Esophagus muscularis mucosa (tissue), 4 donors: ENCODE data around the gene MRPS25. TPM values are rescaled to one million over a fixed set of nuclear protein-coding genes. Genes with fewer than 3 reads are reported as not detected.

Source experiments
- DNase-seq: peaks from one replicate; pipeline ENCODE4 v3.0.0-alpha.2; 2017; ENCODE audit errors: extremely low spot score
- H3K27ac ChIP-seq, 4 donors: fragments of 200-600 bp; sonication (generic); replicated peaks in 1 of 4; 1 replicate in 3 of 4; 2 replicates in 1 of 4; pipeline ENCODE4 v1.5.1; 2016 to 2019; ENCODE audit warnings: mild to moderate bottlenecking in 1 of 4
- H3K27me3 ChIP-seq, 4 donors: fragments of 200-600 bp; sonication (generic); one replicate each; pipeline versions ENCODE4 v1.5.1 to v1.6.0; 2016 to 2019
- H3K36me3 ChIP-seq, 4 donors: fragments of 200-600 bp; sonication (generic); one replicate each; pipeline ENCODE4 v1.5.1; 2016 to 2019
- H3K4me1 ChIP-seq, 4 donors: fragments of 200-600 bp; sonication (generic); one replicate each; pipeline ENCODE4 v1.5.1; 2016 to 2019
- H3K4me3 ChIP-seq, 4 donors: fragments of 200-600 bp; sonication (generic); 1 replicate in 2 of 4; 2 replicates in 2 of 4; pipeline ENCODE4 v1.5.1; 2016 to 2019; ENCODE audit warnings: mild to moderate bottlenecking in 4 of 4, moderate library complexity in 1 of 4
- H3K9me3 ChIP-seq, 4 donors: fragments of 200-600 bp; sonication (generic); 1 replicate in 3 of 4; 2 replicates in 1 of 4; pipeline ENCODE4 v1.5.1; 2016 to 2019
- CTCF ChIP-seq, 3 experiments: fragments of 200-600 bp in 2 of 3; fragments of 450-650 bp in 1 of 3; sonication (generic) in 2 of 3; IDR thresholded peaks; one replicate each; pipeline ENCODE4 v1.5.1; 2017 to 2019; ENCODE audit warnings: antibody characterized with exemption in 3 of 3, mild to moderate bottlenecking in 2 of 3, moderate library complexity in 1 of 3
- EP300 ChIP-seq: sonication (generic); formaldehyde crosslinking; IDR thresholded peaks from one replicate; pipeline ENCODE4 v1.6.1; 2017; ENCODE audit warnings: antibody characterized with exemption
- POLR2A ChIP-seq: fragments of 450-650 bp; IDR thresholded peaks from one replicate; pipeline ENCODE4 v1.6.1; 2017; ENCODE audit warnings: antibody characterized with exemption, moderate library complexity, mild to moderate bottlenecking, low read depth
- POLR2AphosphoS5 ChIP-seq, 2 donors: sonication (generic); formaldehyde crosslinking; IDR thresholded peaks; one replicate each; pipeline ENCODE4 v1.6.1; 2017; ENCODE audit warnings: antibody characterized with exemption in 2 of 2
- WGBS: methylation state at CpG from one replicate; pipeline ENCODE4 v1.1.5; 2018; 5-methylcytosine and 5-hydroxymethylcytosine counted together
- intact Hi-C: fragments of 100-400 bp; cut with DNase I; formaldehyde crosslinking; loops from one replicate; pipeline ENCODE4 v1.15.1; 2023
- total RNA-seq, 4 donors: library from RNA; depleted of rRNA; stranded (reverse); fragments of >200 nt; gene quantifications; one replicate each; pipeline versions ENCODE4 v1.1.0 to v1.2.1, GENCODE V29; 2016

MRPS25 gene
- total RNA-seq, 4 donors from 2014 or later: 17.6 to 32.3 (median 23.6) TPM

- intact Hi-C loops: loop anchor here (10.0 kb wide), 2 partner anchors 178 to 302 kb away; no protein-coding TSS in a partner anchor
- peak overlapping the region; percentile 74 to 82 (median 76) for H3K27ac ChIP-seq
Measured at GRCh38 chr3:15102836-15103235, 37.7 kb upstream of the MRPS25 start.

GRCh38 chr3:15102256-15102655 lies 37.1 kb upstream of the MRPS25 start:
- TF ChIP-seq CTCF (IDR thresholded peaks at IDR 0.05): no peak
- TF ChIP-seq EP300: peak; percentile 82
- TF ChIP-seq POLR2AphosphoS5 (IDR thresholded peaks at IDR 0.05): peak; percentile 63 to 74
- WGBS: 42% methylated on average over 4 of the region's 4 CpGs

More at GRCh38 chr3:15102836-15103235, 37.7 kb upstream of the MRPS25 start:
- no peaks in the 10 kb centered on the region for H3K9me3 ChIP-seq
- no peak overlapping the region for H3K4me3 ChIP-seq
- H3K27me3 ChIP-seq: no peaks in the 10 kb centered on the region
- 65% methylated on average over 3 of the region's 3 CpGs for WGBS
- H3K36me3 ChIP-seq: no peaks in the 10 kb centered on the region
- DNase-seq: no peak
- TF ChIP-seq POLR2AphosphoS5 (IDR thresholded peaks at IDR 0.05): no peak
- no peak for TF ChIP-seq CTCF (IDR thresholded peaks at IDR 0.05)
- no peak for TF ChIP-seq POLR2A
- no peak for TF ChIP-seq EP300
- peaks cover 24 to 37% (median 34%) of the 10 kb centered on the region in 4 donors for H3K4me1 ChIP-seq

GRCh38 chr3:15099364-15100098 lies 34.4 kb upstream of the MRPS25 start:
- no peak for DNase-seq
- WGBS: 15% methylated on average over 19 of the region's 19 CpGs
- intact Hi-C loops: loop anchor here (10.0 kb wide), 3 partner anchors 175 to 445 kb away; partner anchors contain the start of gene CCDC174
- H3K9me3 ChIP-seq: no peaks in the 10 kb centered on the region
- H3K27ac ChIP-seq: peak overlapping the region; percentile 80 to 89 (median 88)
- H3K27me3 ChIP-seq: no peaks in the 10 kb centered on the region
- peaks cover 33 to 48% (median 43%) of the 10 kb centered on the region in 4 donors for H3K4me1 ChIP-seq
- no peak for TF ChIP-seq EP300
- no peak for TF ChIP-seq POLR2A
- TF ChIP-seq CTCF (IDR thresholded peaks at IDR 0.05): peak in 1 of 3 experiments; percentile 2
- TF ChIP-seq POLR2AphosphoS5 (IDR thresholded peaks at IDR 0.05): no peak
- peaks cover 14 to 18% (median 18%) of the 10 kb centered on the region in 4 donors for H3K36me3 ChIP-seq
- H3K4me3 ChIP-seq: peak overlapping the region; percentile 83 to 94 (median 88)

More at GRCh38 chr3:15102256-15102655, 37.1 kb upstream of the MRPS25 start:
- H3K36me3 ChIP-seq: no peaks in the 10 kb centered on the region
- no peak overlapping the region for H3K4me3 ChIP-seq
- H3K27me3 ChIP-seq: no peaks in the 10 kb centered on the region
- no peak for DNase-seq
- intact Hi-C loops: loop anchor here (10.0 kb wide), 2 partner anchors 177 to 303 kb away; no protein-coding TSS in a partner anchor
- H3K27ac ChIP-seq: peak overlapping the region; percentile 74 to 82 (median 76)
- H3K4me1 ChIP-seq: peaks cover 30 to 42% (median 39%) of the 10 kb centered on the region in 4 donors
- no peaks in the 10 kb centered on the region for H3K9me3 ChIP-seq

- peaks cover 33 to 48% (median 43%) of the 10 kb centered on the region in 4 donors for H3K4me1 ChIP-seq
- intact Hi-C loops: loop anchor here (10.0 kb wide), 1 partner anchor 444 kb away; the partner anchor contains the start of gene CCDC174
- H3K36me3 ChIP-seq: peaks cover 21 to 26% (median 26%) of the 10 kb centered on the region in 4 donors
- TF ChIP-seq POLR2A (no peak), POLR2AphosphoS5 (IDR thresholded peaks at IDR 0.05) (peak; percentile 96 to 99), CTCF (IDR thresholded peaks at IDR 0.05) (peak in 1 of 3 experiments; percentile 22)
- H3K27ac ChIP-seq: peak within 1 kb of the TSS; percentile 80 to 89 (median 88)
- 1% methylated on average over 60 of the region's 72 CpGs for WGBS
- H3K27me3 ChIP-seq: no peaks in the 10 kb centered on the region
- DNase-seq: peak; percentile 98
- no peaks in the 10 kb centered on the region for H3K9me3 ChIP-seq
- peak within 1 kb of the TSS; percentile 83 to 94 (median 88) for H3K4me3 ChIP-seq
Measured at GRCh38 chr3:15098503-15099363, 33.6 kb upstream of the MRPS25 start, which contains the start of gene RBSN. Gene RBSN (minus strand): TSS chr3:15099148. CDS start chr3:15096120, 3,028 bp downstream.
